ENCODE results near the gene GPX3. TPM values are rescaled to one million over a fixed set of nuclear protein-coding genes. Genes with fewer than 3 reads are reported as not detected.

GPX3 gene
- polyA plus RNA-seq, 1 of the 3 experiments (the other 2 are of a cell fraction): 3.2 TPM

- H3K9ac ChIP-seq: no peak overlapping the region
- H3K9me2 ChIP-seq: no peaks in the 10 kb centered on the region
- H2AFZ ChIP-seq (ENCODE audit: low read depth): no peak overlapping the region
- no peak overlapping the region for H3K4me2 ChIP-seq
- POLR2A ChIA-PET: no interaction called here
- no peak overlapping the region for H3K27ac ChIP-seq (ENCODE audit: low read depth in 2 of 2, low read length in 1 of 2)
- H3K4me1 ChIP-seq (ENCODE audit: control insufficient read depth in 1 of 2, insufficient read depth in 2 of 2, low read depth in 1 of 2, low read length in 1 of 2): no peaks in the 10 kb centered on the region; a peak in 1 of 4 replicates
- H3F3A ChIP-seq (replicated peaks; ENCODE audit: insufficient read depth): no peaks in the 10 kb centered on the region
- WGBS (ENCODE audit: low lambda C conversion rate): 26% methylated on average over 7 of the region's 7 CpGs
- H3K79me2 ChIP-seq (ENCODE audit: insufficient read depth): no peaks in the 10 kb centered on the region
- DNase-seq: no peak
- H3K36me3 ChIP-seq (replicated peaks in 1 of 2; ENCODE audit: control insufficient read depth in 1 of 2, insufficient read depth in 2 of 2, low read length in 1 of 2): no peaks in the 10 kb centered on the region
- H4K20me1 ChIP-seq (ENCODE audit: insufficient read depth): no peaks in the 10 kb centered on the region
- no peaks in the 10 kb centered on the region for H3K9me3 ChIP-seq
- CTCF ChIA-PET: interaction anchor here (1.1 to 5.2 kb wide), 4 partner anchors 14 to 116 kb away, joined by 3 to 57 read pairs (median 7); no protein-coding TSS in a partner anchor
- H3K4me3 ChIP-seq (ENCODE audit: low read depth in 2 of 2, low read length in 1 of 2): no peak overlapping the region
- no peaks in the 10 kb centered on the region for H3K27me3 ChIP-seq (ENCODE audit: insufficient read depth)
- TF ChIP-seq PBX3 (IDR thresholded peaks at IDR 0.05) (no peak), CTCF (IDR thresholded peaks at IDR 0.05) (no peak), TCF12 (IDR thresholded peaks at IDR 0.05) (no peak), RAD21 (IDR thresholded peaks at IDR 0.05; ENCODE audit: low read length) (no peak), GABPA (IDR thresholded peaks at IDR 0.05; ENCODE audit: low read depth) (no peak), GATA2 (CRISPR knock-in tag; IDR thresholded peaks at IDR 0.05) (no peak), POLR2AphosphoS5 (IDR thresholded peaks at IDR 0.05; ENCODE audit: low read depth, low read length) (no peak), ZBTB33 (IDR thresholded peaks at IDR 0.05; ENCODE audit: borderline replicate concordance, low read depth) (no peak), FOXJ3 (CRISPR knock-in tag; IDR thresholded peaks at IDR 0.05) (no peak), NFIC (IDR thresholded peaks at IDR 0.05; ENCODE audit: borderline replicate concordance) (no peak), RFX5 (IDR thresholded peaks at IDR 0.05; ENCODE audit: low read length) (no peak), FOXM1 (IDR thresholded peaks at IDR 0.05; ENCODE audit: low read depth) (no peak), JUND (IDR thresholded peaks at IDR 0.05) (no peak), USF1 (IDR thresholded peaks at IDR 0.05; ENCODE audit: borderline replicate concordance, low read depth) (no peak)
- TF ChIP-seq, protein P1, sequence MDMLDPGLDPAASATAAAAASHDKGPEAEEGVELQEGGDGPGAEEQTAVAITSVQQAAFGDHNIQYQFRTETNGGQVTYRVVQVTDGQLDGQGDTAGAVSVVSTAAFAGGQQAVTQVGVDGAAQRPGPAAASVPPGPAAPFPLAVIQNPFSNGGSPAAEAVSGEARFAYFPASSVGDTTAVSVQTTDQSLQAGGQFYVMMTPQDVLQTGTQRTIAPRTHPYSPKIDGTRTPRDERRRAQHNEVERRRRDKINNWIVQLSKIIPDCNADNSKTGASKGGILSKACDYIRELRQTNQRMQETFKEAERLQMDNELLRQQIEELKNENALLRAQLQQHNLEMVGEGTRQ (IDR thresholded peaks at IDR 0.05; ENCODE audit: borderline replicate concordance, low read depth, low read length): no peak
Measured at GRCh38 chr5:150999704-151000442, 20.5 kb upstream of the GPX3 start.
